Forelimb muscle (tissue), 1 donor: ENCODE measurements around the gene LPAR1. TPM values are rescaled to one million over a fixed set of nuclear protein-coding genes. Genes with fewer than 3 reads are reported as not detected.
"Not testable (repeated sequence)": the region's sequence is repeated elsewhere in the genome, so short reads cannot be mapped to it uniquely, and the experiment has no call there.

Source experiments
- DNase-seq: peaks from one replicate; pipeline ENCODE4 v3.0.0-alpha.2; 2013; ENCODE audit warnings: low read depth
- polyA plus RNA-seq: library from polyadenylated mRNA; unstranded; fragments of 120-200 nt; gene quantifications from one replicate; pipeline ENCODE4 v1.2.1, GENCODE V29; 2013; ENCODE audit not compliant: insufficient read length

The LPAR1 gene
- polyA plus RNA-seq, 1 donor, result 33.8 TPM

DNA sequence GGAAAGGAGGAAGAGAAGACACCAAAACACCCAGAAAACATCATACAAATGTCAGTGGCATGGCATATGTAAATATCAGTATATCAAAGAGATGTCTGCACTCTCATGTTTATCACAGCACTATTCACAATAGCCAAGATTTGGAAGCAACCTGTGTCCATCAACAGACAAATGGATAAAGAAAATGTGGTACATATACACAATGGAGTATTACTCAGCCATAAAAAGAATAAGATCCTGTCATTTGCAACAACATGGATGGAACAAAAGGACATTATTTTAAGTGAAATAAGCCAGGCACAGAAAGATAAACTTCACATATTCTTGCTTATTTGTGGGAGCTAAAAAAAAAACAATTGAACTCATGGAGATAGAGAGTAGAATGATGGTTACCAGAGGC lies 213.1 kb downstream of the LPAR1 start:
- not testable (repeated sequence) for DNase-seq
